ENCODE measurements around the gene CEP68. TPM values are rescaled to one million over a fixed set of nuclear protein-coding genes. Genes with fewer than 3 reads are reported as not detected.

CEP68 gene
- total RNA-seq, 1 experiment from 2014 or later, result 11.2 TPM

DNA sequence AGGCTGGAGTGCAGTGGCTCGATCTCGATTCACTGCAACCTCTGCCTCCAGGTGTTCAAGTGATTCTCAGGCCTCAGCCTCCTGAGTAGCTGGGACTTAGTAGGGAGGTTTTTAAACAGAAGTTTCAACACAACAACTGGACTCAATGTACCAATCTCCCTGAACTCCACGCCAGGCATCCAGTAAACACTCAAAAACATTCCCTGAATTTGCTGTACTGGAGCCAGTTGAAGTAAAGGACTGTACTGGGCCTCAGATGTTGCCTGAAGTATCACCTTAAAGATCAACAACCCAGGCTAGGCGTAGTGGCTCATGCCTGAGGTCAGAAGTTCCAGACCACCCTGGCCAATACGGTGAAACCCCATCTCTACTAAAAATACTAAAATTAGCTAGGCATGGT, 51.3 kb downstream of the CEP68 start:
- Histone ChIP-seq H3K36me3 (ENCODE audit: control insufficient read depth in 1 of 2, insufficient read depth in 2 of 2, low read length in 2 of 2) (peaks cover 0 to 10% of the 10 kb centered on the region in 2 experiments; a peak in 3 of 4 replicates), H3K79me2 (ENCODE audit: insufficient read depth, low read length) (peaks cover 99% of the 10 kb centered on the region), H3K9me2 (ENCODE audit: insufficient read depth) (no peaks in the 10 kb centered on the region), H3K4me2 (ENCODE audit: low read length) (no peak overlapping the region), H3K27me3 (ENCODE audit: insufficient read depth, low read length) (no peaks in the 10 kb centered on the region), H3K9ac (ENCODE audit: low read length) (no peak overlapping the region), H3K27ac (ENCODE audit: low read depth, low read length) (no peak overlapping the region), H2AFZ (ENCODE audit: low read depth, low read length, poor library complexity, severe bottlenecking) (no peak overlapping the region), H3K4me1 (ENCODE audit: control insufficient read depth in 1 of 2, insufficient read depth in 2 of 2, low read length in 2 of 2) (no peaks in the 10 kb centered on the region), H3K4me3 (replicated peaks in 1 of 2; ENCODE audit: low read depth in 1 of 2, low read length in 2 of 2) (no peak overlapping the region), H3K9me3 (ENCODE audit: control insufficient read depth in 1 of 2, insufficient read depth in 1 of 2, low read depth in 1 of 2, low read length in 2 of 2) (no peaks in the 10 kb centered on the region), H4K20me1 (ENCODE audit: insufficient read depth) (peaks cover 9% of the 10 kb centered on the region)
- POLR2A ChIA-PET, result no interaction called here
- ATAC-seq, result no peak
- BruUV-seq (replicated peaks), result no TSS peak
- TF ChIP-seq RAD21 (IDR thresholded peaks at IDR 0.05; ENCODE audit: low read depth), result no peak
- TF ChIP-seq, protein P1, sequence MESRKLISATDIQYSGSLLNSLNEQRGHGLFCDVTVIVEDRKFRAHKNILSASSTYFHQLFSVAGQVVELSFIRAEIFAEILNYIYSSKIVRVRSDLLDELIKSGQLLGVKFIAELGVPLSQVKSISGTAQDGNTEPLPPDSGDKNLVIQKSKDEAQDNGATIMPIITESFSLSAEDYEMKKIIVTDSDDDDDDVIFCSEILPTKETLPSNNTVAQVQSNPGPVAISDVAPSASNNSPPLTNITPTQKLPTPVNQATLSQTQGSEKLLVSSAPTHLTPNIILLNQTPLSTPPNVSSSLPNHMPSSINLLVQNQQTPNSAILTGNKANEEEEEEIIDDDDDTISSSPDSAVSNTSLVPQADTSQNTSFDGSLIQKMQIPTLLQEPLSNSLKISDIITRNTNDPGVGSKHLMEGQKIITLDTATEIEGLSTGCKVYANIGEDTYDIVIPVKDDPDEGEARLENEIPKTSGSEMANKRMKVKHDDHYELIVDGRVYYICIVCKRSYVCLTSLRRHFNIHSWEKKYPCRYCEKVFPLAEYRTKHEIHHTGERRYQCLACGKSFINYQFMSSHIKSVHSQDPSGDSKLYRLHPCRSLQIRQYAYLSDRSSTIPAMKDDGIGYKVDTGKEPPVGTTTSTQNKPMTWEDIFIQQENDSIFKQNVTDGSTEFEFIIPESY (IDR thresholded peaks at IDR 0.05; ENCODE audit: extremely low read depth, insufficient replicate concordance, low read length), result no peak
- TF ChIP-seq, protein P2, sequence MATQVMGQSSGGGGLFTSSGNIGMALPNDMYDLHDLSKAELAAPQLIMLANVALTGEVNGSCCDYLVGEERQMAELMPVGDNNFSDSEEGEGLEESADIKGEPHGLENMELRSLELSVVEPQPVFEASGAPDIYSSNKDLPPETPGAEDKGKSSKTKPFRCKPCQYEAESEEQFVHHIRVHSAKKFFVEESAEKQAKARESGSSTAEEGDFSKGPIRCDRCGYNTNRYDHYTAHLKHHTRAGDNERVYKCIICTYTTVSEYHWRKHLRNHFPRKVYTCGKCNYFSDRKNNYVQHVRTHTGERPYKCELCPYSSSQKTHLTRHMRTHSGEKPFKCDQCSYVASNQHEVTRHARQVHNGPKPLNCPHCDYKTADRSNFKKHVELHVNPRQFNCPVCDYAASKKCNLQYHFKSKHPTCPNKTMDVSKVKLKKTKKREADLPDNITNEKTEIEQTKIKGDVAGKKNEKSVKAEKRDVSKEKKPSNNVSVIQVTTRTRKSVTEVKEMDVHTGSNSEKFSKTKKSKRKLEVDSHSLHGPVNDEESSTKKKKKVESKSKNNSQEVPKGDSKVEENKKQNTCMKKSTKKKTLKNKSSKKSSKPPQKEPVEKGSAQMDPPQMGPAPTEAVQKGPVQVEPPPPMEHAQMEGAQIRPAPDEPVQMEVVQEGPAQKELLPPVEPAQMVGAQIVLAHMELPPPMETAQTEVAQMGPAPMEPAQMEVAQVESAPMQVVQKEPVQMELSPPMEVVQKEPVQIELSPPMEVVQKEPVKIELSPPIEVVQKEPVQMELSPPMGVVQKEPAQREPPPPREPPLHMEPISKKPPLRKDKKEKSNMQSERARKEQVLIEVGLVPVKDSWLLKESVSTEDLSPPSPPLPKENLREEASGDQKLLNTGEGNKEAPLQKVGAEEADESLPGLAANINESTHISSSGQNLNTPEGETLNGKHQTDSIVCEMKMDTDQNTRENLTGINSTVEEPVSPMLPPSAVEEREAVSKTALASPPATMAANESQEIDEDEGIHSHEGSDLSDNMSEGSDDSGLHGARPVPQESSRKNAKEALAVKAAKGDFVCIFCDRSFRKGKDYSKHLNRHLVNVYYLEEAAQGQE (IDR thresholded peaks at IDR 0.05; ENCODE audit: low read depth), result no peak
- no peak for TF ChIP-seq ZNF274 (IDR thresholded peaks at IDR 0.05; ENCODE audit: low read depth, low read length)
- no peak for TF ChIP-seq EZH2phosphoT487 (IDR thresholded peaks at IDR 0.05; ENCODE audit: borderline replicate concordance)
- no peak for TF ChIP-seq POLR2AphosphoS5 (IDR thresholded peaks at IDR 0.05; ENCODE audit: low read depth, low read length)
- TF ChIP-seq, protein P3, sequence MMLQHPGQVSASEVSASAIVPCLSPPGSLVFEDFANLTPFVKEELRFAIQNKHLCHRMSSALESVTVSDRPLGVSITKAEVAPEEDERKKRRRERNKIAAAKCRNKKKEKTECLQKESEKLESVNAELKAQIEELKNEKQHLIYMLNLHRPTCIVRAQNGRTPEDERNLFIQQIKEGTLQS (IDR thresholded peaks at IDR 0.05), result no peak
- TF ChIP-seq YY1 (IDR thresholded peaks at IDR 0.05; ENCODE audit: extremely low read depth, insufficient replicate concordance, low read depth, low read length), result no peak
- no peak for TF ChIP-seq TCF7L2 (IDR thresholded peaks at IDR 0.05; ENCODE audit: borderline replicate concordance, extremely low read depth, insufficient read depth, insufficient read length)
- TF ChIP-seq, protein P4, sequence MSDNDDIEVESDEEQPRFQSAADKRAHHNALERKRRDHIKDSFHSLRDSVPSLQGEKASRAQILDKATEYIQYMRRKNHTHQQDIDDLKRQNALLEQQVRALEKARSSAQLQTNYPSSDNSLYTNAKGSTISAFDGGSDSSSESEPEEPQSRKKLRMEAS (IDR thresholded peaks at IDR 0.05), result no peak
- no peak for TF ChIP-seq SP1 (IDR thresholded peaks at IDR 0.05; ENCODE audit: low read depth)
- CTCF ChIA-PET, result no interaction called here
- intact Hi-C loops (cut with micrococcal nuclease), result no loop called here
- no peak for DNase-seq (ENCODE audit: low read depth, low spot score)
- RAD21 ChIA-PET (ENCODE audit: low non-redundant PET in 1 of 2, low total read pairs in 2 of 2, uncharacterized antibody in 2 of 2, unreplicated experiment in 2 of 2), result no interaction called here
